HG03175 (cell line): ENCODE data around the gene TMEM225B.
"Not testable (repeated sequence)": the region's sequence is repeated elsewhere in the genome, so short reads cannot be mapped to it uniquely, and the experiment has no call there.

Source experiments
- ATAC-seq: cut with Tn5 transposase; IDR thresholded peaks from one replicate; pipeline ENCODE4 v1.9.1; 2021; ENCODE audit warnings: mild to moderate bottlenecking, moderate library complexity; ENCODE audit not compliant: unreplicated experiment

The TMEM225B gene, protein sequence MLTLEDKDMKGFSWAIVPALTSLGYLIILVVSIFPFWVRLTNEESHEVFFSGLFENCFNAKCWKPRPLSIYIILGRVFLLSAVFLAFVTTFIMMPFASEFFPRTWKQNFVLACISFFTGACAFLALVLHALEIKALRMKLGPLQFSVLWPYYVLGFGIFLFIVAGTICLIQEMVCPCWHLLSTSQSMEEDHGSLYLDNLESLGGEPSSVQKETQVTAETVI

DNA sequence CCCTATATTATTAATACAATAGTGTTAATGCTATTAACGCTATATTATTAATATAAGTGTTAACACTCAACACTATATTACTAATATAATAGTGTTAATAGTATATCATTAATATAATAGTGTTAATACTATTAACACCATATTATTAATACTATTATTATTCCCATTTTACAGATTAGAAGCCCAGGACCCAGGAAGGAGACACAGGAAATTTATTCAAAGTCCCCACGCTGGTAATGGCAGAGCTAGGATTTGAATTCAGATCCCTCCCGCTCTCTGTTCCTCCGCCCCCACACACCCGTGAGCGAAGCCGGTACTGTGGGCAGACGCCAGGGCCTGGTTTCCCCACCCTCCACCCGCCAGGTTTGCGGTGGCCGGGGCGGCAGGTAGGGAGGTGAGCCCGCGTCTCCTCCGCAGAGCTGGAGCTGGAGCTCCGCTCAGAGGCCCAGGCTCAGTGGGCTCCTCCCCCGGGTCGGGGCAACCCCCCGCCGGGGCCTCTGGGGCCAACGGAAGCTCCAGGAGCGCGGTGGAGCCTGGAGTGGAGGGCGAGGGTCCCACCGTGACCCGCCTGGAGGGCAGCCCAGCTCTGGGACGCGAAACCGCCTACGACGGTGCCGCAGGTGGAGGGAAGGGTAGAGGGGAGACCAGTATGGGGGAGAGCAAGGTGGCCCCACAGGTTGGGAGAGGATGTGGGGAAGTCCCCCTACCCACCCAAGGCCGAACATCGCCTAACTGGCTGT, at the start of gene TMEM225B:
Gene TMEM225B (plus strand): TSS at position 506 of the 740 bp plus-strand sequence. CDS start 6,122 bp downstream, outside the sequence.
- no peak for ATAC-seq

DNA sequence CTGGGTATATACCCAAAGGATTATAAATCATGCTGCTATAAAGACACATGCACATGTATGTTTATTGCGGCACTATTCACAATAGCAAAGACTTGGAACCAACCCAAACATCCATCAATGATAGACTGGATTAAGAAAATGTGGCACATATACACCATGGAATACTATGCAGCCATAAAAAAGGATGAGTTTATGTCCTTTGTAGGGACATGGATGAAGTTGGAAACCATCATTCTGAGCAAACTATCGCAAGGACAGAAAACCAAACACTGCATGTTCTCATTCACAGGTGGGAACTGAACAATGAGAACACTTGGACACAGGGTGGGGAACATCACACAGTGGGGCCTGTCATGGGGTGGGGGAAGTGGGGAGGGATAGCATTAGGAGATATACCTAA, 48.5 kb upstream of the TMEM225B start:
- ATAC-seq: not testable (repeated sequence)

DNA sequence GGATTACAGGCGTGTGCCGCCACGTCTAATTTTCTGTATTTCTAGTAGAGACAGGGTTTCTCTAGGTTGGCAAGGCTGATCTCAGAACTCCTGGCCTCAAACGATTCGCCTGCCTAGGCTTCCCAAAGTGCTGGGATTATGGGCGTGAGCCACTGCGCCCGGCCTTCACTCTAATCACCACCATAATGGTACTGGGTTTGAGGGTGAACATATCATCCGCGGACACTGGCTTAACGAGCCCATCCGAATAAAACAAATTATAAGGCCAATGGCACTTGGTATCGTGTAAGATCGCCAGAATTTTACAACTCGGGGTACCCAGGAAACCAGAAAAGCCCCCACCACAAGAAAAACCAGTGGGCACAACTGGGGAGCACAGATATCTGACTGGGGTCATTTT, 46.7 kb upstream of the TMEM225B start:
- peak; percentile 11 for ATAC-seq

DNA sequence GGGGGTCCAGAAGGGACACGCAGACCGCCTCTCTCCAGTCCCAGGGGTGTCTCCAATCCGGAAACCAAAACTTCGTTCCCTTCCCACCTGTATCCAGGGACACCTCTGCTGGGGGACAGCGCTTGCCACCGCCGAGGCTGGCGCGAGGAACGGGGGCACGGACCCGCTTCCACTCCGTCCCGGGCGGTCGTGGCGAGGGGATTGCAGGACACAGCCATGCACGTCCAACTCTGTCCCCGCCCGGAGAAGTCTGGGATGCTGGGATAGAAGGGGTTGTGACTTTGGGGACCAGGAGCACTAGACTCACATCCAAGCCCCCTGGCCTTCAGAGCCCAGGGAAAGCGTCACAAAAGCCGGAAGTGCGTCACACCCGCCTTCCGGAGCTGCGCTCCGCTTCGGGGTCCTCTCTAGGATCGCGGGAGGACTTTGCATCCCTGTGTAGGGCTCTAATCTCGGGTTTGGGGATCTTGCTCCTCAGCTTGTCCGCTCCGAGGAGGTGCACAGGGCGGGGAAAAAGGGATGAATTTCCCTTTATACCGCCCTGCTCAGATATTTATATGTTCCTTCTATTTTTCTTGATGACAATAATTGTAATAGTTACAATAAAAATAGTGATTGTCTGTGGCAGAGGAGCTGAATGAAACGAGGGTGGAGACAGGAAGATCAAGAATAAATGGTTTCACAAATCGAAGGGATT, 46.2 kb upstream of the TMEM225B start, which contains the start of gene FAM200A:
Gene FAM200A (minus strand): TSS at position 348 of the 697 bp plus-strand sequence. CDS start 3,707 bp downstream, outside the sequence.
- ATAC-seq: peak; percentile 94

DNA sequence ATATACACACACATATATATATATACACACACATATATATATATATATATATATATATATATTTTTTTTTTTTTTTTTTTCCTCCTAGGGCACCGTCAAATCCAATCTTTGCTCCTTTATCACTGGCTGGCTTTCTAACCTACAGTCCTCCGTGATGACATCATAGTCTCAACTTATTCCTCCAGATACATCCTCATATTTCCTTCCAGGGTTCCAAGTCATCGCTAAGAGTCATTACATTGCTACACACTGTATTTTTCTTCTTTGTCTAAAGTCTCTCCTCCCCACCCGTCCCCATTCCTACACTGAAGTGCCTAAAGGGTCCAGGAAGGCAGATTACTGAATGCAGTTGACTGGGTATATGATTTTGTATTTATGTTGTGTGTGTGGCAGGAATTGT, 45.0 kb upstream of the TMEM225B start:
- no peak for ATAC-seq

DNA sequence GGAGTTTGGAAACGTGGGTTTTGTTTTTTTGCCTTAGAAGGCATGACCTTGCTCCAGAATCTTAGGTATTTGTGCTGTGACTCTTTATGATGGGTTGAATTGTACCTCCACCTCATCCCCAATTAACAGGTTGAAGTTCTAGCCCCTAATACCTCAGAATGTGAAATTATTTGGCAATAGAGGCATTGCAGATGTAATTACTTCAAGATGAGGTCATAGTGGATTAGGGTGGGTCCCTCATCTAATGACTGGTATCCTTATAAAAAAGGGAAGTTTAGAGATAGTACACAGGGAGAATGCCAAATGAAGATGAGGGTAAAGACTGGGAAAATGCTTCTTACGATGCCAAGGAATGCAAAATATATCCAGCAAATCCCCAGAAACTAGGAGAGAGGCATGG, 43.1 kb upstream of the TMEM225B start:
- ATAC-seq: no peak

DNA sequence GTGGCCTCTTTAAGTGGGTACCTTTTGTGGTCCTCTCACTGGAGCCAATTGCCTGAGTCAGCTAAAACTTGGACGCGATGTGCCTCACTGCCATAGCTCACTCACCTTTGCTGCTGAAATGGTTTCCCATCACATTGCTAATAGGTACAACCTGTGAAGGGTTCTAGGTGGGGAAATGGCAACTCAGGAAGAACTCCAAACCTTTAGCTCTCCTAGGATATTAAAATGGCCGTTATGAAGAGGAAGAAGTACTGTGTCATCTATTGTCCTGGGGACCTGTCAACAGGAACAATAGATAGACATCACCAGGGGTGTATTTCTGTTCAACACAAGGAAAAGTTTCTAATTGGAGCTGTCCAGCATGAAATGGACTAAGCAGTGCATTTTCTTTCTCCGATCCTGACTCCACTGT, 40.9 kb upstream of the TMEM225B start:
- no peak for ATAC-seq

DNA sequence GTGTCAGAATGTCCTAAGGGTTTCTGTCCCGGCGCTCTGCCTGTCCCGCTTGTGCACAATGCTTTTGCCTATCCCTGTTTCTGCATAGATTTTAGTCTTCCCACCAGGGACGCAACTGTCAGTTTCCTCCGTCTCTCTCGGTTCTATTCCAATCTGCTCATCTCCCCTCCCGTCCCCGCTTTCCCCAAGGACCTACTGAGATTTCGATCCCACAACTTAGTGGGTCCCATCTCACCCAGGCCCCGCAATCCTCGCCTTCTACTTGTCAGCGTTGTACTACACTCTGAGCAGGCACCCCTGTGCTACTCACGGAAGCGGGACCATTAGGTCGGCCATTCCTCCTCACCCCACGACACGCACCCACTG, 40.1 kb upstream of the TMEM225B start:
- peak; percentile 55 for ATAC-seq

DNA sequence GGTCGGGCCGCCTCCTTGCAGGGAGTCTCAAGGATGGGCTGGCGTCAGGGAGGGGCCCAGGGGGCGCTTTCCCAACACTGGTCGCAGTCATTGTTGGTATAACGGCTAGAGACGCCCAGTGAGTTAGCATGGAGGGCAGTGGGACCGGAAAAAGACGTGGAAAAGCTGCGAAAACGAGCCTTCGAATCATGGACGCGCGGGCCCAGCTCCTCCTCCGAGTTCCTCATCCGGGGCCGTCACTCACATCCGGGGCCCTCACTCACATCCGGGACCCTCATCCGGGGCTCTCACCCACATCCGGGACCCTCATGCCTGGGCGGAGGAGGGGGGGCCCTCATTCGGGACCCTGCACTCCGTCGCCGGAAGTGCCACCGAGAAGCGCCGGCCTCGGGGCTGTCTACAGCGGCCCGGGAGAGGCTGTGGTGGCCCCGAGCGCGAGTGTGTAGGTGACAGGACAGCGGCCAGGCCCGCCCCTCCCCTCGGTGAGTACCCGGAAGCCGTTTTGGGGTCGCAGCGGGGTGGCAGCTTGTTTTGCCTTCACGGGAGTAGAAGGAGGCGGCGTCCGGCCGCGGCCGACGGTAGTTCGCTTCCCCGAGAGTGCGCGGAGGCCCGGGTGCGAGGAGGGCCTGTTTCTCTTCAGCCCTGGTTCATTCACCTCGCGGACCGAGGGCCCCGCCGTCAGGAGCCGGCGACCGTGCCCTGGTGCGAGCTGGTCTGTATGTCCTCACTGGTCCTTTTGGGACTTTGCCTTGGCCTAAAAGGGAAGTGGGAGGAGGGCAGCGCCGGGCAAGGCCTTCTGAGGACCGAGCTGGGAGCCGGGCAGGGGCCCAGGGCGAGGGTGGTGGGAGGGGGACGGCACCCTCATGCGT, 39.5 kb upstream of the TMEM225B start, which contains the start of gene ZNF655:
Gene ZNF655 (plus strand): TSS at position 337 of the 869 bp plus-strand sequence. CDS start 1,918 bp downstream, outside the sequence.
- ATAC-seq: peak; percentile 77

DNA sequence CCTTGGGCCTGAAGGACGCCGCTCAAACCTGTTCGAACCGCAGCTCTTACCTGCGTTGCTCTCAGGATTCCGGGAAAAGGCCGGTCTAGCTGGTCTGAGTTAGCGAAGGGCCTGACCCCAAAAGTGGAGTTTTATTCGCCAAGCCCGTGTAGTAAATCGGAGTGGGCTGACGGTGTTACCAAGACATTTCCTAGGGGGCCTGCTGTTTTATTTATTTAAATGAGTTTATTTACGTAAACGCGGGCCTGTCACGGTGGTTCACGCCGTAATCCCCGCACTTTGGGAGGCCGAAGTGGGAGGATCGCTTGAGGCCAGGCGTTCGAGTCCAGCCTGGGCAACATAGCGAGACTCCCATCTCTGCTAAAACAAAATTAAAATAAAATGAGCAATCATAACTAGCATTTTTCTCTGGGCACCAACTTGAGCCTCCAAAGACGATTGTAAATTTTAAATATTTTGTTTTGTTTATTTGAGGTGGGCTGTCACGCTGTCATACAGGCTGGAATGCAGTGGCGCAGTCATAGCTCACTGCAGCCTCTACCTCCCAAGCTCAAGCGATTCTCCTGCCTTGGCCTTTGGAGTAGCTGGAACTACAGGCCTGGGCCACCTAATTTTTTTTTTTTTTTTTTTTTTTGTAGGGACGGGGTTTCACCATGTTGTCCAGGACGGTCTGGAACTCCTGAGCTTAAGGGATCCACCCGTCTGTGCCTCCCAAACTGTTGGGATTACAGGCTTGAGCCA, 38.7 kb upstream of the TMEM225B start:
- ATAC-seq: no peak

DNA sequence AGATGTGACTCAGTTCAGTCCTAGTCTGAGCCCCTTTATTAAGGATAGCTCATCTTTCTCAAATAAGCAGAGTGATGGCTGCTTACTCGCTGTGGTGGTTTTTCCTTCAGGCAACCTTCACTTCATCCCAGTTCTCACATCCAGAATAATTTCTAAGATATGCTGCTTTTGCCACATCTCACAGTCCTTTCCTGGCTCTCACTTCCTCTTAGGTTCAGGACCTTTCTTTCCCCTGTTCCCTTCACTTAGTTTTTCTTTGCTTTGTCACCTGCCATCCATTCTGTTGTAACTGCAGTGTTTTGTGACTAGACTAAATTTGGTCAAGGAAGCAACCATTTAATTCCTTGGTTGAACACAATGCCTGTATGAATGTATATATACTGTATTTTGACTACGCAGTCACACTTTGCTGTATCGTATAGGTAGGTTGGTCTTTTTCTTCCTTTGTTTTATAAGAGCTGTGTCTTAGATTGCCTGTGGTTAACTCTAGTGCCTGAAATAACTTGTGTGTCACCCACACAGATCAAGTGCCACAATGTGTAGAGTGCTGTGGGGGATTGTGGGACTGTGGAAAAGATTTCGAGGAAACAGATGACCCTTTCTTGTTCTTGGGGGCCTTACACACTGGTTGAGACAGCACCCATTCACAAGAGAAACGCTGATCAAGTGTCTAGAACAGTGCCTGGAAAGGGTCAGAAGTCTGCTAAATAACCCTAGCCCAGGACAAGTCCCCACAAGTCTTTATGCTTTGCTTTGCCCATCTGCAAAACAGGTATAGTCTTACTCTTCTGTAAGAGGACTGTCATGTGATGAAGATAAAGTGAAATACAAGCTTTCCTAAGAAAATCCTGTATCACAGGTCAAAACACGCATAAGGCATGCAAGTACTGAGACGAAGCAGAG, 37.0 kb upstream of the TMEM225B start:
- no peak for ATAC-seq

DNA sequence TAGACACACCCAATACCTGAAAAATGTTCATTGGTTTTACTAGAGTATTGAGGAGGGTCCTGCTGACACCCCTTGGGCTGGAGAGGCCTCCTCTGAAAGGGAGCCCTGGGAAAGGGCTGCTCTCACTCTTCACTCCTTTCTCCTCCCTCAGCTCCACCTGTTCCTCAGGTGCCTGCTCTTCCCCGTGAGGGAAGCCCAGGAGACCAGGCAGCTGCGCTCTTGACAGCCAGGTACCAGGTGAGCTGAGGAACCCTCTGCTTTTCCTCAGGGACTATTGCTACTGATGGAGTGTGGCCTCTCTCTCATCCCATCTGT, 36.4 kb upstream of the TMEM225B start:
- no peak for ATAC-seq

DNA sequence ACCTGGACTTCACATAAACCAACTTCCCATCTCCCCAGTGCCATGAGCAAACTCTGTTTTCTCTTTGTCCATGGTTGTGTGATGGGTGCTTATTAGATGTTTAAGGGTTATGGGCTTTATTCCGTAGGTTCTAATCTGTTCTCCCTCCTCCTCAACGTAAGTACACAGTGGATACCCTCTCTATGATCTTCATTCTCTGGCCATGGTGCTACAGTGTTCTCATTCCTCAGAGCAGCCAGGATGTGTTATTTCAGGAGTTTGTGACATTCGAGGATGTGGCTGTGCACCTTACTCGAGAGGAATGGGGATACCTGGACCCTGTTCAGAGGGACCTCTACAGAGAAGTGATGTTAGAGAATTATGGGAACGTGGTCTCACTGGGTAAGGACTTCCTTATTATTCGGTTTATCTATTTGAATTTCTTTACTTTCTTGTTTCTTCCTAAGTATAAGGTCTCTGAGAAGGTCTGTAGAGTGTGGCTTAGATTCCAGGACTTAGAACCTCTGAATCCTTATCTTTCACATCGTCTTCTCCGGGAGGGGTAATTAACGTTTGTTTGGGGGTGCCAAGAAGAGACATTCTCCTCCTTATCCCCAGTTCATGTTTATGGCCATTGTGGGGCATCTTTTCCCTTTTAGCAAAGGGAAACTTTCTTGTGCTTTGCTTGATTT, 35.8 kb upstream of the TMEM225B start:
- ATAC-seq: no peak

DNA sequence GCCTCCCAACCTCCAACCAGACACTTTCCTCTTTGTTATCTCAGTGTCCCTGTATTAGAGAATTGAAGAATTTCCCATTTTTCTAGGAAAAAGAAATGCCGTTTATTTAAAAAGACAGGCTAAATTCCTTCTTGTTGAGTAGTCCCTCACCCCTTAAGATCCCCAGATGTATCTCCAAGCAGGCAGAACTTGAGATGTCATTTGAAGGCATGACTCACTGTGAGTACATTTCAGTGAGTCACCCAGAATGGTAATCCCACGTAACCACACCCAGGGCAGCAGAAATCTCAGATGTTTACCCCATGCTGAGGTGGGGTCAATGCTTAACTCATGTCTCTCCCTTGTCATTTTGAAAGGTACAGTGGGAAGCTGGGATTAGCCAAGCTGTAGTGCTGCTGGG, 35.2 kb upstream of the TMEM225B start:
- ATAC-seq: no peak

DNA sequence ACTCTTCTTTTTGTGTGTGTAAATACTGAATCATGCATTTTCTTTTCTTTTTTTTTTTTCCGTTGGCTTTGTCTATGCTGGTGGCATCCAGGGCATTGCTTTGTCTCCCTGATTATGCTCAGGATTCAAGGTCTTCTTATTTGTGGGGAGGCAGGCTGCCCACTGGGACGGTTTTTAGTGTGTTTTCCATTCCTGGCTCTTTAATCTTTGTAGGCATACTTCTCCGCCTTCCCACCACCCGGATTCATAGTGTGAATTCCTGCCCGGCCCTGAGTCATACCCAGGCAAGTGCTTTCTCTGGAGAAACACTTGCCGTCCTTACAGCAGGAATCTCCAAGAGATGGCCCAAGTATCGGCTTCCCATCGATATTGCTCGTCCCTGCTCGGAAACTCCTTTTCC, 34.4 kb upstream of the TMEM225B start:
- no peak for ATAC-seq

DNA sequence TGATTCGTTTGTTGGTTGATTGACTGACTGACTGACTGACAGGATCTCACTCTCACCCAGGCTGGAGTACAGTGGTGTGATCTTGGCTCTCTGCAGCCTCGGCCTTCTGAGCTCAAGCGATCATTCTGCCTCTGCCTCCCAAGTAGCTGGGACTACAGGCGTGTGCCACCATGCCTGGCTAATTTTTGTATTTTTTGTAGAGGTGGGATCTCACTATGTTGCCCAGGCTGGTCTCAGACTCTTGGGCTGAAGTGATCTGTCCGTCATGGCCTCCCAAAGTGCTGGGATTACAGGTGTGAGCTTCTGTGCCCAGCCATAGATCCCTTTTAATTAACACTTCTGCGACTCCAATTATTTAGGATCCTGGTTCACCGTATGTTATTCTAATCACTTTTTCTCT, 29.3 kb upstream of the TMEM225B start:
- not testable (repeated sequence) for ATAC-seq

DNA sequence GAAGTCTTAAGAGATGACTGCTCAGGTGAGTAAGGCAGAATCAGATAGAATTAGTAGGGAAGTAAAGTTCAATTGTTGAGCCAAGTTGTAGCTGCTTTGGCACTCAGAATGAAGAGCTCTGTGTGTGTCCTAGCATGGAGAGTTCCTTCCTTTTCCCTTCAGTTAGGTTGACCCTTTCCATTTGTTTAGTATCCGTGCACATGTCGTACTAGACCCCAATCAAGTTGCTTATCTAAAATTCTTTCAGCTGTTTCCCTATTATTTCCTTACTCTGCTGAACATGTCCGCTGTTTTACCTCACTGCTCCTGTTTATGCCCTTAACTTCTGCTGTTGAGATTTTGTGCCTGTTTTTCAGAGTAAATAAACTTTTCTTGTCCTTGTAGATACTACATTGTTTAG, 26.3 kb upstream of the TMEM225B start:
- ATAC-seq: no peak

DNA sequence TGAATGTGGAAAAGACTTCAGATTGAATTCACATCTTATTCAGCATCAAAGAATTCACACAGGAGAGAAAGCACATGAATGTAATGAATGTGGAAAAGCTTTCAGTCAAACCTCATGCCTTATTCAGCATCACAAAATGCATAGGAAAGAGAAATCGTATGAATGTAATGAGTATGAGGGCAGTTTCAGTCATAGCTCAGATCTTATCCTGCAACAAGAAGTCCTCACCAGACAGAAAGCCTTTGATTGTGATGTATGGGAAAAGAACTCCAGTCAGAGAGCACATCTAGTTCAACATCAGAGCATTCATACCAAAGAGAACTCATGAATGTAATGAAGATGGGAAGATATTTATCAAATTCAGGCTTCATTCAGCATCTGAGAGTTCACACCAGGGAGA, 24.8 kb upstream of the TMEM225B start:
- ATAC-seq: no peak

DNA sequence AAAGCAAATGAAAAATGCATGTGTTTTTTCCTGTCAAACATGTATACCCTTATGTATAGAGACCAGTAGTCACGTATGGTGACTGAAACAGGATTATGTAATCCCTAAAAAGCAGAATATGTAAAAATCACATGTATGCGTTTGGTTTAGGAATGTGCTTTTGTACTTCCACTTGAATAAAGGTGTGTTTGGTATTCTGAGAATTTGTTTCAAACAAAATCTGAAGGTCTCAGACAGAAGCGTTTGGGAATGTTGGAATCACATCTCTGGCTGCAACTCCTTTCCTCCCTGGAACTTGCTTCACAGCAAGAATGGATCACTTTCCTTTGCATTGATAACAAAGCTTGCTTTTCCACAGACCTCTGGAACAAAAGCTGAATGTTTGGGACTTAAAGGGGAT, 21.8 kb upstream of the TMEM225B start:
- ATAC-seq: no peak
